ENCODE results near the gene KCNE2.

Gene KCNE2

DNA sequence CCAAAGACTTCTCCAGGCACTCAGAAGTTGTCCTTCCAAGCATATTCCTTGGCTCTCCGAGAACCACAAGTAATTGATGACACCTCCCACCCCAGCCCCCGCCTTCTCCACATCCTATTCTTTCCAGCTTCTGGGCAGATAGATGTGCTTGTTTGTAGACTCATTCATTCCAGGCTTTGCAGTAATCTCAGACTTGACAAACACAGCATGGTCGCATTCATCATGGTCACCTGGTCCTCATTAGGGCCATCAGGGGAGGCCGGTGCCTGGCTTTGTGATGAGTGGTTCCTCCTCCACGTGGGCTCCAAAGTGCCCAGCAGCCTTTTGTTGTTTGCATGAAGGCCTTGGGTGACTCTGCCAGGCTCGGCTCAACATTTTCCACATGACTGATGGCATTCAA is 28.5 kb upstream of the KCNE2 start:
- no peak overlapping the region for H3K4me3 ChIP-seq (ENCODE audit: low read depth, low read length)
- TF ChIP-seq, protein P1, sequence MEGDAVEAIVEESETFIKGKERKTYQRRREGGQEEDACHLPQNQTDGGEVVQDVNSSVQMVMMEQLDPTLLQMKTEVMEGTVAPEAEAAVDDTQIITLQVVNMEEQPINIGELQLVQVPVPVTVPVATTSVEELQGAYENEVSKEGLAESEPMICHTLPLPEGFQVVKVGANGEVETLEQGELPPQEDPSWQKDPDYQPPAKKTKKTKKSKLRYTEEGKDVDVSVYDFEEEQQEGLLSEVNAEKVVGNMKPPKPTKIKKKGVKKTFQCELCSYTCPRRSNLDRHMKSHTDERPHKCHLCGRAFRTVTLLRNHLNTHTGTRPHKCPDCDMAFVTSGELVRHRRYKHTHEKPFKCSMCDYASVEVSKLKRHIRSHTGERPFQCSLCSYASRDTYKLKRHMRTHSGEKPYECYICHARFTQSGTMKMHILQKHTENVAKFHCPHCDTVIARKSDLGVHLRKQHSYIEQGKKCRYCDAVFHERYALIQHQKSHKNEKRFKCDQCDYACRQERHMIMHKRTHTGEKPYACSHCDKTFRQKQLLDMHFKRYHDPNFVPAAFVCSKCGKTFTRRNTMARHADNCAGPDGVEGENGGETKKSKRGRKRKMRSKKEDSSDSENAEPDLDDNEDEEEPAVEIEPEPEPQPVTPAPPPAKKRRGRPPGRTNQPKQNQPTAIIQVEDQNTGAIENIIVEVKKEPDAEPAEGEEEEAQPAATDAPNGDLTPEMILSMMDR (IDR thresholded peaks at IDR 0.05; ENCODE audit: low read depth, low read length): no peak

DNA sequence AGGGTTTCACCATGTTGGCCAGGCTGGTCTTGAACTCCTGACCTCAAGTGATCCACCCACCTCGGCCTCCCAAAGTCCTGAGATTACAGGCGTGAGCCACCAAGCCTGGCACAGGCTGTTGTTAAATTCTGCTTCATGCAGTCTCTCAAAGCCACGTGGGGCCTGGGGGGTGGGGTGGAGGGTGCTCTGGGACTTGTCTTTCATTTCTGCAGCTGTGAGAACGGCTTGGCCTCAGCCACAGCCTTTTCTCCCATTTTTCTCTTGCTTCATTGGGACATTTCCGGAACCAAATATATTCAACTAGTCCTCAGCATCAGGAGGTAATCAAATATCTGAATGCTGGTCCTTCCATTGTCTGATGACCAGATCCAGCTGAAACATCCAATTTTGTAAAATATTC is 27.6 kb upstream of the KCNE2 start:
- TF ChIP-seq, protein P1 (IDR thresholded peaks at IDR 0.05; ENCODE audit: low read depth, low read length): no peak
- H3K4me3 ChIP-seq (ENCODE audit: low read depth, low read length): no peak overlapping the region

DNA sequence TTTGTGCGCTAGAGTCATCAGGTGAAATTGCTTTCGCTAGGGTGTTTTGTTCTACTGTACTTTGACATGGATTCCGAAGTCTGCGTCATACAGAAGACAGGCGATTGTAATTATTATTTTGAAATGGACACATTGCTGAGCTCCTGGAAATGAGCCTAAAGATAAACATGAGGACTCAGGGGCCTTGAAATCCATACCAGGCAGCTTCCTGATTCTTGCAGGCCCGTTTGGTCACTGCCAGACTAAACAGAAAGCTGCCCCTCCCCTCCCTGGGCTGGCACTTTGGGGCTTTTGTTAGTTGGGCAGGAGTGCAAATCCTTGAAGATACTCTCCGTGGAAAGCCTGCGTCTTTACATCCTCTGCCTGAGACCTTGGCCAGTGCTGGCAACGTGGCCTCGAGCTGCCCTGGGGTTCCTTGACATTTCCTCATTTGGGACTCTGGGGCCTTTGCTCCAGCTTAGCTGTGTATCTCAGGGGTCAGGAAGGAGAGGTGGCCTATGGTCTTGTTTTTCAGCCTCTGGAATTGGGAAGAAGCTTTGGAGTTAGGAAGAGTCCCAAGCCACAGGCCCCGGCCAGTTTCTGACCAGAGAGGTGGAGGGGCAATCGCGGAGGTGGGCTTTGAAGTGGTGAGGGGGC is 26.9 kb upstream of the KCNE2 start:
- no peak overlapping the region for H3K4me3 ChIP-seq (ENCODE audit: low read depth, low read length)
- TF ChIP-seq, protein P1 (IDR thresholded peaks at IDR 0.05; ENCODE audit: low read depth, low read length): no peak

DNA sequence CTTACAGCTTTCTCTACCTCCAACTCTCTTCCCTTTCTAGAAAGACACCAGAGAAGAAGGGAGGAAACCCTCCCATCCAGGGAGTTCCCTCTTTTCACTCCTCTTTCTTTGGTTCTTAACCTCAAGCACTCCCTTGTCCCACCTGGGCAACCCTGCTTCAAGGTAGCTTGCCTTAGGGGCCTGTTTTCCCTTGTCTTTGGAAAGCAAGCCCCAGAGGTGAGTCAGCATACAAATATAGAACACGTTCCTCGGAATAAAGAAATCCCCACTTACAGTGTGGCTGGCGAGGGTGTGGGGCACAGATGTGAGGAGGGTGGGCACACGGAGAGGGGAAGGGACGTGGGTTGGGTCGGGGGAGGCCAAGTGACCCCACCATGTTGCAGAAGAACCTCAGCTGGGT is 26.1 kb upstream of the KCNE2 start:
- H3K4me3 ChIP-seq (ENCODE audit: low read depth, low read length): no peak overlapping the region
- TF ChIP-seq, protein P1 (IDR thresholded peaks at IDR 0.05; ENCODE audit: low read depth, low read length): no peak

DNA sequence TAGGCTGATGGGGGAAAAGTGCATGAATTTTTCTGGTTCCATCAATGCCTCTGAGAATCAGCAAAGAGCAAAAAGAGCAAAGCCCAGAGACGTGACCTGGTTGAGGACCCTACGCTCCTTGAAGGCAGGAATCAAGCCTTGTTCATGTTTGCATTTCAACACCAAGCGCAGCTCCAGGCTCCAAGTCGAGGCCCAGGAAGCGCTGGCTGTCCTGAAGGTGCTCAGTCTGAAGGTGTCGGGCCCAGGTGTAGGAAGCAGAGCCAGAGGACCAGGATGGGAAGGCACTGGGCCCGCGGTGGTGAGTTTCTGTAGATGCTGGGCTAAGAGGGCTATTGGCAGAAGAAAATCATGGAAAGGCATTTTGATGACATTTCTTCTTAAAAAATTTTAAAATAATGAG is 25.6 kb upstream of the KCNE2 start:
- no peak overlapping the region for H3K4me3 ChIP-seq (ENCODE audit: low read depth, low read length)
- TF ChIP-seq, protein P1 (IDR thresholded peaks at IDR 0.05; ENCODE audit: low read depth, low read length): no peak

DNA sequence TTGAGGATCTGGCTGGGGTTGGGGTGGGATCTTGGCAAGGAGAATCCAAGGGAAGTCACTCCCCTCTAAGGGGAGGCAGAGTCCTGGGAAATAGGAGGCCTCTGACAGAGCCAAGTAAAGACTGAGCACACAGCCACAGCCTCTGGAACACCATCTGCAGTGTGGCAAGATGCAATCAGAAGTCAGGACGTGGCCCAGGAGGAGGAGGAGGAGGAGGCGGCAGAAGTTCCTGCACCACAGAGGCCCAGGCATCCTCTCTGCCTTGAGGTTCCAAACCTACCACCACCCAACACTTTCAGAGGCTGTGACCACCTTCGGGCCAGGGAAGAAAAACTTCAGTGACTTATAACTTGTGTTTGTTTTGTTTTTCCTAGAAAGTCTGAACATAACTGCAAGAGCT is 23.7 kb upstream of the KCNE2 start:
- TF ChIP-seq, protein P1 (IDR thresholded peaks at IDR 0.05; ENCODE audit: low read depth, low read length): no peak
- no peak overlapping the region for H3K4me3 ChIP-seq (ENCODE audit: low read depth, low read length)

DNA sequence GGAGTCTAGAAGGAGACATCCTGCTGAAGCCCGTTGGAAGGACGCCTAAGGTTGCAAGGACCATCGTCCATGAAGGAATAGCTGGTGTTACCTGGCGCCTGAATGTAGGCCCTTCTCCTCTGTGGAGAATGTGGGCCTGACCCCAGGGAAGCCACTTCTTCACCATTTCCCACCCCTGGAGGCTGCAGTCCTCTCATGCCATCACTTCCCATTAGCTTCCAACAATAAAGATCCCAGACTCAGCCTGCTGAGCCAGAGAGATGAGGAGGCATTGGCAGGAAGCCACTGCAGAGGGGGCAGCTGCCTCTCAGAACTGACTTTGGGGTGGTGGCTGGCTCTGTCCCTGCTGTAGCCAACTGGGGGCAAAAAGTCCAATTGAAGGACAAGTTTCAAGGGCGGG is 21.3 kb upstream of the KCNE2 start:
- no peak overlapping the region for H3K4me3 ChIP-seq (ENCODE audit: low read depth, low read length)
- TF ChIP-seq, protein P1 (IDR thresholded peaks at IDR 0.05; ENCODE audit: low read depth, low read length): no peak
